Heart left ventricle (tissue), 16 donors: ENCODE data around the gene STAC. TPM values are rescaled to one million over a fixed set of nuclear protein-coding genes. Genes with fewer than 3 reads are reported as not detected.

Experiments used
- ATAC-seq, 4 donors: fragments of 200-7000 bp; cut with Tn5 transposase; one replicate each; pipeline ENCODE4 v1.9.1; 2020 to 2022; ENCODE audit warnings: moderate library complexity in 4 of 4, mild to moderate bottlenecking in 3 of 4, moderate number of reproducible peaks in 1 of 4
- DNase-seq, 5 donors: peaks; one replicate each; pipeline ENCODE4 v3.0.0-alpha.2; 2020
- H3K27ac ChIP-seq, 12 donors: fragments of 200-600 bp; sonication (generic) in 4 of 12; one replicate each; pipeline versions ENCODE4 v1.5.0 to v1.8.0; 2016 to 2022; ENCODE audit warnings: mild to moderate bottlenecking in 2 of 12
- H3K27me3 ChIP-seq, 9 donors: fragments of 200-600 bp; sonication (generic) in 2 of 9; one replicate each; pipeline versions ENCODE4 v1.5.1 to v1.8.0; 2016 to 2022; ENCODE audit warnings: mild to moderate bottlenecking in 3 of 9
- H3K36me3 ChIP-seq, 9 donors: fragments of 200-600 bp; sonication (generic) in 2 of 9; one replicate each; pipeline versions ENCODE4 v1.5.0 to v1.8.0; 2018 to 2022; ENCODE audit warnings: mild to moderate bottlenecking in 2 of 9
- H3K4me1 ChIP-seq, 12 donors: fragments of 200-600 bp; sonication (generic) in 4 of 12; one replicate each; pipeline versions ENCODE4 v1.5.0 to v1.8.0; 2016 to 2022; ENCODE audit warnings: mild to moderate bottlenecking in 3 of 12
- H3K4me3 ChIP-seq, 12 donors: fragments of 200-600 bp; sonication (generic) in 4 of 12; one replicate each; pipeline versions ENCODE4 v1.5.0 to v1.8.0; 2017 to 2022; ENCODE audit warnings: mild to moderate bottlenecking in 9 of 12, moderate library complexity in 4 of 12
- H3K9me3 ChIP-seq, 12 donors: fragments of 200-600 bp; sonication (generic) in 4 of 12; one replicate each; pipeline versions ENCODE4 v1.5.0 to v1.8.0; 2016 to 2022; ENCODE audit warnings: mild to moderate bottlenecking in 1 of 12
- POLR2A ChIP-seq, 2 donors: fragments of 450-650 bp; IDR thresholded peaks; one replicate each; pipeline ENCODE4 v1.6.1; 2017; ENCODE audit warnings: antibody characterized with exemption in 2 of 2, mild to moderate bottlenecking in 2 of 2, moderate library complexity in 2 of 2
- WGBS, 4 donors: extraction: QIAGEN DNeasy Blood & Tissue Kit in 2 of 4; methylation state at CpG; one replicate each; pipeline versions ENCODE4 v1.1.5 to v1.1.7; 2013 to 2018; 5-methylcytosine and 5-hydroxymethylcytosine counted together
- intact Hi-C, 10 donors: fragments of 100-400 bp; cut with DNase I; formaldehyde crosslinking; loops; one replicate each; pipeline versions ENCODE4 v1.11.1 to v1.14.2; 2022
- long read RNA-seq, 3 donors: library from polyadenylated mRNA; unstranded; transcript quantifications; one replicate each; pipeline ENCODE4 v2.0.0, GENCODE V29; 2020 to 2021
- polyA plus RNA-seq, 2 donors: library from polyadenylated mRNA; stranded (reverse); fragments of 200-250 nt; gene quantifications; one replicate each; pipeline ENCODE4 v1.2.3, GENCODE V29; 2013
- total RNA-seq, 9 donors: library from RNA; depleted of rRNA in 2 of 9; stranded (reverse); fragments of >200 nt in 2 of 9; fragmentation: NEBNext Ultra II Directional in 3 of 9; extraction: Animal tissue kit (Norgen Biotek cat#: 25700) in 3 of 9; gene quantifications; one replicate each; pipeline versions ENCODE4 v1.1.0 to v1.2.4, GENCODE V29; 2016 to 2023
- TF ChIP-seq, protein P1 (sequence below), 12 donors: fragments of 200-600 bp; sonication (generic) in 4 of 12; IDR thresholded peaks; one replicate each; pipeline versions ENCODE4 v1.5.0 to v1.8.0; 2018 to 2022; ENCODE audit warnings: antibody characterized with exemption in 12 of 12, mild to moderate bottlenecking in 5 of 12
- donor health status: ischemic (EF 13 %, LVEDD 7.1; RV severe dilation, severe dysfunction).
- donor health status: healthy with polysubstance abuse.
- donor health status: DM: no; HTN: yes; CAD: no.
- donor health status: DM: no; HTN: no; CAD: no.
- donor health status: ischemic (EF 25% LVEDD 6.9; RV normal size, moderate dysfunction).
- donor health status: ischemic (EF 25% LVEDD 5.7; RV mildly dilated, moderate dysfunction).
- donor health status: healthy.
- donor health status: DM: yes; HTN: yes; CAD: no.
- donor health status: ischemic (EF 35%, LVEDD 5.7; RV mildly dilated, moderate dysfunction).
- donor health status: nonischemic (EF 11% LVEDD 7.7; RV severe dilation, severe dysfunction).
- donor health status: DM: yes; HTN: yes; CAD: no.
- donor health status: PGD.
- donor health status: ischemic (EF 29% LVEDD 5.4; RV normal size, mild dysfunction).
- donor health status: nonischemic (EF 23%, LVEDD 6.1; RV moderate dilation, normal function).

STAC gene, protein sequence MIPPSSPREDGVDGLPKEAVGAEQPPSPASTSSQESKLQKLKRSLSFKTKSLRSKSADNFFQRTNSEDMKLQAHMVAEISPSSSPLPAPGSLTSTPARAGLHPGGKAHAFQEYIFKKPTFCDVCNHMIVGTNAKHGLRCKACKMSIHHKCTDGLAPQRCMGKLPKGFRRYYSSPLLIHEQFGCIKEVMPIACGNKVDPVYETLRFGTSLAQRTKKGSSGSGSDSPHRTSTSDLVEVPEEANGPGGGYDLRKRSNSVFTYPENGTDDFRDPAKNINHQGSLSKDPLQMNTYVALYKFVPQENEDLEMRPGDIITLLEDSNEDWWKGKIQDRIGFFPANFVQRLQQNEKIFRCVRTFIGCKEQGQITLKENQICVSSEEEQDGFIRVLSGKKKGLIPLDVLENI
- 1 to 10 TPM in 2 of 9 donors, under 1 TPM in 6, not detected in 1; 0.22 to 1.3 (median 0.52) TPM for total RNA-seq
- polyA plus RNA-seq, result under 1 TPM; 0.11 to 0.19 TPM
- long read RNA-seq, donor 1, result 0 reads
- long read RNA-seq, donor 2, result 0 reads
- long read RNA-seq, donor 3, result 0 reads

DNA sequence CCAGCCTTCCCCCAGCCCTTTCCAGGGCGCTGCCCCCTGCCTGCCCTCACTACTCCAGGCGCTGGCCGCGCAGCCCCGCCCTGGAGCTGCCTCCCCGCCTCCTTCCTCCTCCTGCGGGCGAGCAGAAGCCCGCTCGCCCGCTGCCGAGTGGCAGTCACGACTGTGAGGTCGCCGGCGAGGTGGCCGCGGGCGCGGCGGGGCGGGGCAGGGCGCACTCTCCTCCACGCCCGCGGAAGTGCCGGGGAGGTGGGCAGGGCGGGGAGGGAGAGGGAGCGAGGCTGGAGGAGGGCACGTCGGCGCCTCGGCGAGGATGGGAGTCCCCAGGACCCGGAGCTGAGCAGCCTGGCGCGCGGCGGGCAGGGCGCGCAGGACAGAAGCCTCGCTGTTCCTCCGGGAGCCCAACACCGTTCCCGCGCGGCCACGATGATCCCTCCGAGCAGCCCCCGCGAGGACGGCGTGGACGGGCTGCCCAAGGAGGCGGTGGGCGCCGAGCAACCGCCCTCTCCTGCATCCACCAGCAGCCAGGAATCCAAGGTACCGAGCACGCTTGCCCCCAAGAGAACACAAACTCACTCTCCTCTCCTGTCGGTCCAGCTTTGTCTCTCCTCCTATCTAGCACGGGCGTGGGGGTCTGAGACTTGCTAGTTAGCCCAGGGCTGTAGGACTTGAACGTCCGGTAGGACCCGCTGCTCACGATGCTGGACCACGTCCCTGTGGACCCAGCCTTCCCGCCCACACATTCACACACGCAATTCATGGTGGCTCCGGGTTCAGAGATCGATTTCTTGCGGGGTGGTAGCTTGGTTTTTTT is at the start of gene STAC:
Gene STAC (plus strand): TSS at position 284 of the 811 bp plus-strand sequence. CDS start 140 bp downstream, at position 424.
- intact Hi-C loops, result loop anchor here in 1 of 10 donors (10.0 kb wide), 1 partner anchor 136 kb away; no protein-coding TSS in a partner anchor
- peak in 2 of 4 donors; percentile 41 to 44 for ATAC-seq
- Histone ChIP-seq H3K9me3 (no peaks in the 10 kb centered on the region), H3K27ac (peak within 1 kb of the TSS in 1 of 12 donors; percentile 9), H3K27me3 (peaks cover 5 to 31% (median 16%) of the 10 kb centered on the region in 9 donors), H3K4me3 (peak within 1 kb of the TSS; percentile 33 to 65 (median 52)), H3K36me3 (no peaks in the 10 kb centered on the region), H3K4me1 (peaks cover 0 to 13% (median 0%) of the 10 kb centered on the region in 12 donors)
- DNase-seq, result peak in 3 of 5 donors; percentile 6 to 58 (median 23)
- TF ChIP-seq POLR2A (IDR thresholded peaks at IDR 0.05), result no peak
- TF ChIP-seq, protein P1, sequence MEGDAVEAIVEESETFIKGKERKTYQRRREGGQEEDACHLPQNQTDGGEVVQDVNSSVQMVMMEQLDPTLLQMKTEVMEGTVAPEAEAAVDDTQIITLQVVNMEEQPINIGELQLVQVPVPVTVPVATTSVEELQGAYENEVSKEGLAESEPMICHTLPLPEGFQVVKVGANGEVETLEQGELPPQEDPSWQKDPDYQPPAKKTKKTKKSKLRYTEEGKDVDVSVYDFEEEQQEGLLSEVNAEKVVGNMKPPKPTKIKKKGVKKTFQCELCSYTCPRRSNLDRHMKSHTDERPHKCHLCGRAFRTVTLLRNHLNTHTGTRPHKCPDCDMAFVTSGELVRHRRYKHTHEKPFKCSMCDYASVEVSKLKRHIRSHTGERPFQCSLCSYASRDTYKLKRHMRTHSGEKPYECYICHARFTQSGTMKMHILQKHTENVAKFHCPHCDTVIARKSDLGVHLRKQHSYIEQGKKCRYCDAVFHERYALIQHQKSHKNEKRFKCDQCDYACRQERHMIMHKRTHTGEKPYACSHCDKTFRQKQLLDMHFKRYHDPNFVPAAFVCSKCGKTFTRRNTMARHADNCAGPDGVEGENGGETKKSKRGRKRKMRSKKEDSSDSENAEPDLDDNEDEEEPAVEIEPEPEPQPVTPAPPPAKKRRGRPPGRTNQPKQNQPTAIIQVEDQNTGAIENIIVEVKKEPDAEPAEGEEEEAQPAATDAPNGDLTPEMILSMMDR (IDR thresholded peaks at IDR 0.05), result no peak
- 0 to 1% (median 1%) methylated on average over 23 to 73 of the region's 73 CpGs for WGBS, 4 donors

DNA sequence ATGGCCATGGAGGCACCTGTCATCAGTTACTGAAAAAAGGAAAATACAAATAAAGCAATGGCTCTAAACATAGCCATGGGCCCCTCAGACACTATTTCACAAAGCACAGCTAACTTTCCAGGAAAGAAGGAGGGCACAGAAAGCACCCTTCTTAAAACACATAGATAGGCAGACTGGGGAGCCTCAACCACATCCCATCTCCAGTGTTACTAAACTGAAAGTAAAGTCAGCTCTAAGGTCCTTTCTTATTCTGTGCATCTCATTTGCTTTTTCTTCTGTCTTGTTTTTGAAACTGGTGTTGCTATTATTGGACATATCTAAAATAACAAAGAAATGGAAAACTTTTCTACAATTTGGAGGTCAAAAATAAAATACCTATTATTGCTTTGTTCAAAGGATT is 48.2 kb upstream of the STAC start:
- no peaks in the 10 kb centered on the region for H3K36me3 ChIP-seq
- no peaks in the 10 kb centered on the region for H3K4me1 ChIP-seq
- H3K4me3 ChIP-seq, result no peak overlapping the region
- ATAC-seq (no peak), DNase-seq (no peak)
- peaks cover 0 to 5% (median 0%) of the 10 kb centered on the region in 12 donors for H3K9me3 ChIP-seq
- intact Hi-C loops, result no loop called here
- TF ChIP-seq, protein P1 (IDR thresholded peaks at IDR 0.05), result no peak
- no peak for TF ChIP-seq POLR2A (IDR thresholded peaks at IDR 0.05)
- no peaks in the 10 kb centered on the region for H3K27me3 ChIP-seq
- no peak overlapping the region for H3K27ac ChIP-seq

DNA sequence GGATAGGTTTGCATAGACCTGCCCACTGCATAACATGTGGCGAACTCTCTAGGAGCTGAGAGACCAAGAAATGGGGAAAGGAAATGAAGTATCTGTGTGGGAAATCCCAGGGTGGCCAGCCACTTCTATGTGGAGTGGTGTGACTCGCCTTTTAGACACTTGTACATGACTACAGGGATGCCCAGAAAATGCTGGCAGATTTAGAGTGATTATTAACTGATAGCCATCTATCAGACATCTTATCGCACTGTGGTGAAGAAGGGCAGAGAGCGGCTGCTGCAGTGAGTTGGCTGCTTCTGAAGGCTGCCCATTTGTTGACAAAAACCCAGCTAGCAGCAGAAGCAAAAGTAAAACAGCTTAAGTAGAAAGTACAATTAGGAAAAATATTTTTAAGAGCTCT is 18.1 kb upstream of the STAC start:
- H3K4me1 ChIP-seq, result no peaks in the 10 kb centered on the region
- H3K9me3 ChIP-seq, result peaks cover 0 to 13% (median 0%) of the 10 kb centered on the region in 12 donors
- no peaks in the 10 kb centered on the region for H3K27me3 ChIP-seq
- ATAC-seq (no peak), DNase-seq (no peak)
- no peak overlapping the region for H3K4me3 ChIP-seq
- H3K27ac ChIP-seq, result no peak overlapping the region
- 76 to 91% (median 89%) methylated on average over 4 of the region's 4 CpGs for WGBS, 4 donors
- no peak for TF ChIP-seq POLR2A (IDR thresholded peaks at IDR 0.05)
- TF ChIP-seq, protein P1 (IDR thresholded peaks at IDR 0.05), result no peak
- H3K36me3 ChIP-seq, result no peaks in the 10 kb centered on the region
- intact Hi-C loops, result no loop called here

DNA sequence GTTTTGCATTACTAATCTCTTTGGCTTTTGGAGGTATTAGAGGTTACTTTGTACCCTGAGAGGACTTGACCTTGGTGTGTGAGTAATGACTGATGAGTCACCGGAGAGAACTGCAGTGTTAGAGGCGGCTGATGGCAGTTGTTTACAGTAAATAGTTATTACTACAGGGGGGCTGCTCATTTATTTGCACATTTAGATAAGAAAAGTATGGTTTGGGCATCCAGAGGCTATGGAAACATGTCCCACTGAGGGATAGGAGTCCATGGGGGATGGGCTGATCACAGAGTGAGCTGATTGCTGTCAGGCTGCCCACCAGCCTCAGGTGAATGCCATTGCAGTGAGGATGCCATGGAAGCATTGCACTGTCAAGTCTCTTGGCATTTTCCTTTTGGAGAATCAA is 17.3 kb upstream of the STAC start:
- TF ChIP-seq, protein P1 (IDR thresholded peaks at IDR 0.05), result no peak
- no peak for TF ChIP-seq POLR2A (IDR thresholded peaks at IDR 0.05)
- no peak overlapping the region for H3K4me3 ChIP-seq
- WGBS, 4 donors, result 47 to 71% (median 62%) methylated on average over 2 of the region's 2 CpGs
- ATAC-seq (no peak), DNase-seq (no peak)
- peaks cover 0 to 13% (median 0%) of the 10 kb centered on the region in 12 donors for H3K9me3 ChIP-seq
- H3K36me3 ChIP-seq, result no peaks in the 10 kb centered on the region
- H3K27ac ChIP-seq, result no peak overlapping the region
- H3K27me3 ChIP-seq, result no peaks in the 10 kb centered on the region
- intact Hi-C loops, result no loop called here
- no peaks in the 10 kb centered on the region for H3K4me1 ChIP-seq
